Thyroid gland (tissue), 4 donors: ENCODE results near the gene ADAMTS2. TPM values are rescaled to one million over a fixed set of nuclear protein-coding genes. Genes with fewer than 3 reads are reported as not detected.

Source experiments
- DNase-seq, 2 donors: peaks; one replicate each; pipeline ENCODE4 v3.0.0-alpha.2; 2019
- H3K27ac ChIP-seq, 3 donors: fragments of 200-600 bp; sonication (generic); 1 replicate in 2 of 3; 2 replicates in 1 of 3; pipeline ENCODE4 v1.5.1; 2016 to 2019; ENCODE audit warnings: mild to moderate bottlenecking in 1 of 3, moderate library complexity in 1 of 3
- H3K27me3 ChIP-seq: fragments of 200-600 bp; sonication (generic); one replicate; pipeline ENCODE4 v1.5.1; 2019
- H3K36me3 ChIP-seq, 2 donors: fragments of 200-600 bp; sonication (generic); one replicate each; pipeline ENCODE4 v1.5.1; 2016 to 2019
- H3K4me1 ChIP-seq, 2 donors: fragments of 200-600 bp; sonication (generic); one replicate each; pipeline ENCODE4 v1.5.1; 2017 to 2019
- H3K4me3 ChIP-seq, 3 donors: fragments of 200-600 bp; sonication (generic); replicated peaks in 1 of 3; 1 replicate in 2 of 3; 2 replicates in 1 of 3; pipeline ENCODE4 v1.5.1; 2016; ENCODE audit warnings: mild to moderate bottlenecking in 1 of 3
- H3K9me3 ChIP-seq: fragments of 200-600 bp; sonication (generic); one replicate; pipeline ENCODE4 v1.5.1; 2017
- CTCF ChIP-seq, 6 experiments: fragments of 200-600 bp in 3 of 6; fragments of 450-650 bp in 3 of 6; sonication (generic) in 3 of 6; IDR thresholded peaks; one replicate each; pipeline ENCODE4 v1.5.1; 2016 to 2019; ENCODE audit warnings: antibody characterized with exemption in 6 of 6, mild to moderate bottlenecking in 2 of 6, inconsistent platforms in 1 of 6, moderate library complexity in 1 of 6
- POLR2A ChIP-seq, 2 donors: fragments of 450-650 bp; IDR thresholded peaks; one replicate each; pipeline ENCODE4 v1.6.1; 2017; ENCODE audit warnings: antibody characterized with exemption in 2 of 2, mild to moderate bottlenecking in 2 of 2, moderate library complexity in 1 of 2
- WGBS, 2 donors: methylation state at CpG; one replicate each; pipeline ENCODE4 v1.1.5; 2017; 5-methylcytosine and 5-hydroxymethylcytosine counted together
- intact Hi-C: fragments of 100-400 bp; cut with DNase I; formaldehyde crosslinking; loops from one replicate; pipeline ENCODE4 v1.15.1; 2023
- total RNA-seq, 4 donors: library from RNA; depleted of rRNA; stranded (reverse); fragments of >200 nt; gene quantifications; one replicate each; pipeline ENCODE4 v1.2.3, GENCODE V29; 2016

ADAMTS2 gene
- total RNA-seq, 4 donors from 2014 or later: 3.5 to 16.2 (median 7.3) TPM

- intact Hi-C loops: no loop called here
- Histone ChIP-seq H3K27me3 (no peaks in the 10 kb centered on the region), H3K27ac (no peak overlapping the region), H3K36me3 (no peaks in the 10 kb centered on the region), H3K4me3 (no peak overlapping the region), H3K9me3 (no peaks in the 10 kb centered on the region), H3K4me1 (no peaks in the 10 kb centered on the region)
- TF ChIP-seq POLR2A (IDR thresholded peaks at IDR 0.05) (no peak), CTCF (IDR thresholded peaks at IDR 0.05) (no peak)
- 89 to 91% methylated on average over 21 of the region's 21 CpGs for WGBS, 2 donors
- no peak for DNase-seq
These were observed 220.9 kb downstream of the ADAMTS2 start for GRCh38 chr5:179124273-179124852.

DNA sequence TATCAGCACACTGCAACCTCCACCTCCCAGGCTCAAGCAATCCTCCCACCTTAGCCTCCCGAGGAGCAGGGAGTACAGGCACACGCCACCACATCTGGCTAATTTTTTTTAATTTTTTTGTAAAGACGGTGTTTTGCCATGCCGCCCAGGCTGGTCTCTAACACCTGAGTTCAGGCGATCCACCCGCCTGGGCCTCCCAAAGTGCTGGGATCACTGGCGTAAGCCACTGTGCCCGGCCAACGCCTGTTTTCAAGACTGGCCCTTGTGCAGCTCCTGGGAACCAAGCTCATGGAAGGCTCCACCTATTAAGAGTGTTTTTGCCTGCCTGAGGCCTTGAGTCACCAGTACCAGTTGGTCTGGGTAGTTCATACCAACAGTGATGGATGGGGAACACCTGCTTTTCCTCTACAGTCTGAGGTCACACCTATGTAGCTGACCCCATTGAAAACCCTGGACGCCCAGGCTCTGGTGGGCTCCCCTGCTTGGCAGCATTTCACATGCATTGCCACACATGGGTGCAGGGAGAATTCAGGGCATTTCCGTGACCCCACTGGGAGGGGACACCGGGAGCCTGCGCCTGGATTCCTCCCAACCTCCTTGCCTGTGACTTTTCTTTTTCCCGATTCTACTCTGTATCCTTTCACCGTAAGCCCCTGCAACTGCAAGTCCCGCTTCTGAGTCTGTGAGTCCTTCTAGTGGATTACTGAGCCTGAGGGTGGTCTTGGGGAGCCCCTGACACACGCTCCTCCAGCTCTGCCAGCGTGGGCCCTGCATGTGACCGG is 221.6 kb downstream of the ADAMTS2 start:
- no peak for TF ChIP-seq POLR2A (IDR thresholded peaks at IDR 0.05)
- no peak for TF ChIP-seq CTCF (IDR thresholded peaks at IDR 0.05)
- no peak for DNase-seq
- Histone ChIP-seq H3K4me3 (no peak overlapping the region), H3K4me1 (no peaks in the 10 kb centered on the region), H3K27me3 (no peaks in the 10 kb centered on the region), H3K36me3 (no peaks in the 10 kb centered on the region), H3K27ac (no peak overlapping the region), H3K9me3 (no peaks in the 10 kb centered on the region)
- intact Hi-C loops: no loop called here
- 91 to 94% methylated on average over 19 of the region's 19 CpGs for WGBS, 2 donors

DNA sequence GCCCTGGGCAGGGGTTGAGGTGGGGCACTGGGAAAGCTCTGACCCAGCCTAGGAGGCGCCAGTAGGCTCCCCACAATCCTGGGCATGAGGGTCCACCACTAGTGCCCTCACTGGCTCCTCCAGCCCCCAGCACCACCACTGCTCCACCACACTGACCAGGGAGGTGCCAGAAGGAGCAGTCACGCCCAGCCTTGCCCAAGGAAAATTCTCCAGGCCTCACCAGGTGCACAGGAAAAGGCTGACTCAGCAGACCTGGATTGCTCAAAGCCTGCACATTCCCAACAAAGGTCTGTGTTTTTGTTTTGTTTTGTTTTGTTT is 222.2 kb downstream of the ADAMTS2 start:
- no peaks in the 10 kb centered on the region for H3K27me3 ChIP-seq
- H3K4me3 ChIP-seq: no peak overlapping the region
- intact Hi-C loops: no loop called here
- H3K36me3 ChIP-seq: no peaks in the 10 kb centered on the region
- no peak for DNase-seq
- H3K27ac ChIP-seq: no peak overlapping the region
- H3K9me3 ChIP-seq: no peaks in the 10 kb centered on the region
- H3K4me1 ChIP-seq: no peaks in the 10 kb centered on the region
- WGBS, 2 donors: 82 to 92% methylated on average over 2 of the region's 2 CpGs
- TF ChIP-seq CTCF (IDR thresholded peaks at IDR 0.05) (no peak), POLR2A (IDR thresholded peaks at IDR 0.05) (no peak)

- H3K9me3 ChIP-seq: no peaks in the 10 kb centered on the region
- no peaks in the 10 kb centered on the region for H3K36me3 ChIP-seq
- H3K27me3 ChIP-seq: no peaks in the 10 kb centered on the region
- no peak overlapping the region for H3K27ac ChIP-seq
- no peak for TF ChIP-seq POLR2A (IDR thresholded peaks at IDR 0.05)
- no peak for TF ChIP-seq CTCF (IDR thresholded peaks at IDR 0.05)
- 90 to 91% methylated on average over 6 to 14 of the region's 19 CpGs for WGBS, 2 donors
- H3K4me1 ChIP-seq: no peaks in the 10 kb centered on the region
- intact Hi-C loops: no loop called here
- no peak overlapping the region for H3K4me3 ChIP-seq
- DNase-seq: no peak
These were observed 222.7 kb downstream of the ADAMTS2 start for GRCh38 chr5:179122411-179123108.

DNA sequence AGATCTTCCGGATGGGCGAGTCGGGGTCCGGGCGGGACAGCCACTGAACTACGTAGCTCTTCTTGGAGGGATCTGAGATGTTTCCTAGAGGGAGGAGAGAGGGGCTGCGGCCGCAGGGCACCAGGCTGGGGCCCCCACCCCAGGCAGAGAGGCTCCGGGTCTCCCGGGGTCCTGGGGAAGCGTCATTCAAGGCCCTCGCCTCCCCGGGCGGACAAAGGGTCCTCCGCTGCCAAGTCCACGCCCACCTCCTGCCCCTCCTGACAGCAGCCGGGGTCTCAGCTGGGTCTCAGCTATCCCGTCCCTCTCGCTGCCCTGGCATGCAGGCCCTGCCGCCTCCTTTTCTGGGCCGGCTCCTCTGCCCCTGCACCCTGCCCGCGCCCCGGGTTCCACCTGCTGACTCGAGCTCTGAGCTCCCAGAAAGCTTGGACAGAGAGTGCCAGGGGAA is 223.6 kb downstream of the ADAMTS2 start:
- H3K4me1 ChIP-seq: no peaks in the 10 kb centered on the region
- no peak overlapping the region for H3K27ac ChIP-seq
- H3K36me3 ChIP-seq: no peaks in the 10 kb centered on the region
- 93 to 95% methylated on average over 20 to 25 of the region's 25 CpGs for WGBS, 2 donors
- H3K27me3 ChIP-seq: no peaks in the 10 kb centered on the region
- H3K4me3 ChIP-seq: no peak overlapping the region
- TF ChIP-seq CTCF (IDR thresholded peaks at IDR 0.05) (no peak), POLR2A (IDR thresholded peaks at IDR 0.05) (no peak)
- no peak for DNase-seq
- intact Hi-C loops: no loop called here
- no peaks in the 10 kb centered on the region for H3K9me3 ChIP-seq
